ENCODE results near the gene PLSCR4.

PLSCR4 gene

GRCh38 chr3:146191051-146191450 lies 59.9 kb downstream of the PLSCR4 start:
- peaks cover 0 to under 1% of the 10 kb centered on the region in 2 donors for H3K27me3 Mint-ChIP-seq
- no peaks in the 10 kb centered on the region for H3K9me3 Mint-ChIP-seq
- H3K4me3 Mint-ChIP-seq, result no peak overlapping the region
- no peaks in the 10 kb centered on the region for H3K36me3 Mint-ChIP-seq
- H3K4me1 Mint-ChIP-seq, result no peaks in the 10 kb centered on the region
- no peak overlapping the region for H3K27ac Mint-ChIP-seq
- DNase-seq, result no peak
- ATAC-seq (replicated peaks), result no peak

- Mint-ChIP-seq H3K27me3 (peaks cover 0 to 5% of the 10 kb centered on the region in 2 donors), H3K36me3 (no peaks in the 10 kb centered on the region), H3K4me1 (no peaks in the 10 kb centered on the region), H3K4me3 (no peak overlapping the region), H3K9me3 (no peaks in the 10 kb centered on the region), H3K27ac (no peak overlapping the region)
- no peak for DNase-seq
- peak; percentile 76 to 79 for ATAC-seq (replicated peaks)
Measured at GRCh38 chr3:146189519-146190173, 61.3 kb downstream of the PLSCR4 start.

GRCh38 chr3:146187334-146187950 lies 63.5 kb downstream of the PLSCR4 start:
- H3K9me3 Mint-ChIP-seq, result no peaks in the 10 kb centered on the region
- no peak for ATAC-seq (replicated peaks)
- peaks cover 4 to 5% of the 10 kb centered on the region in 2 donors for H3K27me3 Mint-ChIP-seq
- H3K4me3 Mint-ChIP-seq, result no peak overlapping the region
- no peak overlapping the region for H3K27ac Mint-ChIP-seq
- H3K36me3 Mint-ChIP-seq, result no peaks in the 10 kb centered on the region
- no peaks in the 10 kb centered on the region for H3K4me1 Mint-ChIP-seq
- no peak for DNase-seq

GRCh38 chr3:146184241-146185015 lies 66.5 kb downstream of the PLSCR4 start:
- Mint-ChIP-seq H3K9me3 (peaks cover 0 to 2% of the 10 kb centered on the region in 2 donors), H3K27ac (no peak overlapping the region), H3K36me3 (no peaks in the 10 kb centered on the region), H3K27me3 (peaks cover 4 to 5% of the 10 kb centered on the region in 2 donors), H3K4me1 (no peaks in the 10 kb centered on the region), H3K4me3 (no peak overlapping the region)
- no peak for ATAC-seq (replicated peaks)
- DNase-seq, result no peak

GRCh38 chr3:146181216-146181615 lies 69.7 kb downstream of the PLSCR4 start:
- peaks cover 4 to 9% of the 10 kb centered on the region in 2 donors for H3K27me3 Mint-ChIP-seq
- ATAC-seq (replicated peaks) (no peak), DNase-seq (no peak)
- no peaks in the 10 kb centered on the region for H3K4me1 Mint-ChIP-seq
- H3K9me3 Mint-ChIP-seq, result peaks cover 0 to 2% of the 10 kb centered on the region in 2 donors
- H3K27ac Mint-ChIP-seq, result no peak overlapping the region
- H3K4me3 Mint-ChIP-seq, result no peak overlapping the region
- H3K36me3 Mint-ChIP-seq, result no peaks in the 10 kb centered on the region

GRCh38 chr3:146180376-146180775 lies 70.5 kb downstream of the PLSCR4 start:
- Mint-ChIP-seq H3K36me3 (no peaks in the 10 kb centered on the region), H3K27me3 (peaks cover 4% of the 10 kb centered on the region in 2 donors), H3K9me3 (peaks cover 0 to 2% of the 10 kb centered on the region in 2 donors), H3K4me1 (no peaks in the 10 kb centered on the region), H3K4me3 (no peak overlapping the region), H3K27ac (no peak overlapping the region)
- ATAC-seq (replicated peaks), result no peak
- DNase-seq, result no peak

- ATAC-seq (replicated peaks), result no peak
- Mint-ChIP-seq H3K36me3 (no peaks in the 10 kb centered on the region), H3K9me3 (peaks cover 0 to 2% of the 10 kb centered on the region in 2 donors), H3K4me3 (no peak overlapping the region), H3K4me1 (no peaks in the 10 kb centered on the region), H3K27ac (no peak overlapping the region), H3K27me3 (peaks cover 1 to 6% of the 10 kb centered on the region in 2 donors)
- DNase-seq, result no peak
Measured at GRCh38 chr3:146178006-146178689, 72.8 kb downstream of the PLSCR4 start.

- DNase-seq, result no peak
- Mint-ChIP-seq H3K4me3 (no peak overlapping the region), H3K9me3 (peaks cover 0 to 4% of the 10 kb centered on the region in 2 donors), H3K27me3 (peaks cover 5 to 12% of the 10 kb centered on the region in 2 donors), H3K36me3 (no peaks in the 10 kb centered on the region), H3K4me1 (no peaks in the 10 kb centered on the region), H3K27ac (no peak overlapping the region)
- ATAC-seq (replicated peaks), result no peak
Measured at GRCh38 chr3:146177519-146177918, 73.4 kb downstream of the PLSCR4 start.

- peaks cover 0 to 2% of the 10 kb centered on the region in 2 donors for H3K9me3 Mint-ChIP-seq
- H3K4me3 Mint-ChIP-seq, result no peak overlapping the region
- H3K4me1 Mint-ChIP-seq, result no peaks in the 10 kb centered on the region
- H3K27me3 Mint-ChIP-seq, result peaks cover 5 to 12% of the 10 kb centered on the region in 2 donors
- DNase-seq (no peak), ATAC-seq (replicated peaks) (no peak)
- no peaks in the 10 kb centered on the region for H3K36me3 Mint-ChIP-seq
- no peak overlapping the region for H3K27ac Mint-ChIP-seq
Measured at GRCh38 chr3:146177072-146177471, 73.8 kb downstream of the PLSCR4 start.

GRCh38 chr3:146172586-146172985 lies 78.3 kb downstream of the PLSCR4 start:
- ATAC-seq (replicated peaks) (no peak), DNase-seq (no peak)
- H3K9me3 Mint-ChIP-seq, result peaks cover 0 to 4% of the 10 kb centered on the region in 2 donors
- peaks cover 5 to 12% of the 10 kb centered on the region in 2 donors for H3K27me3 Mint-ChIP-seq
- no peak overlapping the region for H3K4me3 Mint-ChIP-seq
- no peaks in the 10 kb centered on the region for H3K4me1 Mint-ChIP-seq
- no peak overlapping the region for H3K27ac Mint-ChIP-seq
- H3K36me3 Mint-ChIP-seq, result no peaks in the 10 kb centered on the region

GRCh38 chr3:146170591-146170990 lies 80.3 kb downstream of the PLSCR4 start:
- no peaks in the 10 kb centered on the region for H3K4me1 Mint-ChIP-seq
- no peaks in the 10 kb centered on the region for H3K36me3 Mint-ChIP-seq
- no peak for DNase-seq
- H3K27me3 Mint-ChIP-seq, result peaks cover 5 to 10% of the 10 kb centered on the region in 2 donors
- peaks cover 0 to 4% of the 10 kb centered on the region in 2 donors for H3K9me3 Mint-ChIP-seq
- ATAC-seq (replicated peaks), result no peak
- H3K4me3 Mint-ChIP-seq, result no peak overlapping the region
- no peak overlapping the region for H3K27ac Mint-ChIP-seq

- no peak overlapping the region for H3K4me3 Mint-ChIP-seq
- DNase-seq, result no peak
- H3K36me3 Mint-ChIP-seq, result no peaks in the 10 kb centered on the region
- no peaks in the 10 kb centered on the region for H3K4me1 Mint-ChIP-seq
- peaks cover 0 to 4% of the 10 kb centered on the region in 2 donors for H3K9me3 Mint-ChIP-seq
- peaks cover 12 to 17% of the 10 kb centered on the region in 2 donors for H3K27me3 Mint-ChIP-seq
- H3K27ac Mint-ChIP-seq, result no peak overlapping the region
- ATAC-seq (replicated peaks), result peak in 1 of 2 donors; percentile 47
Measured at GRCh38 chr3:146169891-146170290, 81.0 kb downstream of the PLSCR4 start.

- Mint-ChIP-seq H3K9me3 (peaks cover 0 to 2% of the 10 kb centered on the region in 2 donors), H3K36me3 (no peaks in the 10 kb centered on the region), H3K4me3 (no peak overlapping the region), H3K4me1 (no peaks in the 10 kb centered on the region), H3K27me3 (peaks cover 23 to 31% of the 10 kb centered on the region in 2 donors), H3K27ac (no peak overlapping the region)
- ATAC-seq (replicated peaks), result no peak
- DNase-seq, result no peak
Measured at GRCh38 chr3:146166826-146167225, 84.1 kb downstream of the PLSCR4 start.

GRCh38 chr3:146166415-146166821 lies 84.5 kb downstream of the PLSCR4 start:
- ATAC-seq (replicated peaks), result no peak
- DNase-seq, result no peak
- Mint-ChIP-seq H3K36me3 (no peaks in the 10 kb centered on the region), H3K4me3 (no peak overlapping the region), H3K4me1 (no peaks in the 10 kb centered on the region), H3K27ac (no peak overlapping the region), H3K9me3 (peaks cover 0 to 2% of the 10 kb centered on the region in 2 donors), H3K27me3 (peaks cover 23 to 34% of the 10 kb centered on the region in 2 donors)

All from stimulated activated naive B cell treated with anti-CD40 and anti-IgM and Interleukin-4, amounts not matched to agents 10 μg/mL and 1 μg/mL and 100 μg/mL, for 72 hours (primary cell).